HepG2 (cell line): ENCODE measurements around the gene ZNF554. TPM values are rescaled to one million over a fixed set of nuclear protein-coding genes. Genes with fewer than 3 reads are reported as not detected.

Source experiments
- EEA1 ChIP-seq: sonication (generic); formaldehyde crosslinking; IDR thresholded peaks from 2 replicates; pipeline ENCODE4 v1.5.1; 2020; ENCODE audit warnings: mild to moderate bottlenecking, missing genetic modification reagents, borderline replicate concordance
- HIC2 ChIP-seq: sonication (generic); formaldehyde crosslinking; IDR thresholded peaks from 2 replicates; pipeline ENCODE4 v1.9.0; 2022; ENCODE audit warnings: low read depth, missing genetic modification reagents
- HNF1A ChIP-seq, 2 experiments: sonication (generic) in 1 of 2; formaldehyde crosslinking in 1 of 2; IDR thresholded peaks; 2 replicates each; pipeline versions ENCODE4 v1.4.0 to v1.6.1; 2016 to 2020; ENCODE audit warnings: borderline replicate concordance in 1 of 2, low read depth in 1 of 2, mild to moderate bottlenecking in 1 of 2, missing genetic modification reagents in 1 of 2
- HOXA5 ChIP-seq: sonication (generic); formaldehyde crosslinking; IDR thresholded peaks from 2 replicates; pipeline ENCODE4 v1.4.0; 2020; ENCODE audit warnings: missing genetic modification reagents
- JDP2 ChIP-seq: sonication (generic); formaldehyde crosslinking; IDR thresholded peaks from 2 replicates; pipeline ENCODE4 v1.8.1; 2022; ENCODE audit warnings: missing genetic modification reagents, borderline replicate concordance
- LCORL ChIP-seq, 2 experiments: fragments of 450-650 bp in 1 of 2; sonication (generic) in 1 of 2; formaldehyde crosslinking in 1 of 2; IDR thresholded peaks; 2 replicates each; pipeline versions ENCODE4 v1.5.0 to v1.6.1; 2017 to 2020; ENCODE audit warnings: antibody characterized with exemption in 1 of 2, missing genetic modification reagents in 1 of 2
- PHF21A ChIP-seq: sonication (generic); formaldehyde crosslinking; IDR thresholded peaks from 2 replicates; pipeline ENCODE4 v1.5.0; 2020; ENCODE audit warnings: mild to moderate bottlenecking, missing genetic modification reagents
- POLR2A ChIP-seq, 2 experiments: IDR thresholded peaks; 2 replicates each; pipeline ENCODE4 v1.6.1; 2011; ENCODE audit warnings: low read depth in 2 of 2, low read length in 2 of 2, mild to moderate bottlenecking in 1 of 2, moderate library complexity in 1 of 2; ENCODE audit not compliant: insufficient read depth in 1 of 2
- PRPF4 ChIP-seq: fragments of 200-400 bp; formaldehyde crosslinking; IDR thresholded peaks from 2 replicates; pipeline ENCODE4 v1.6.1; 2016; ENCODE audit warnings: low read length, low read depth; ENCODE audit not compliant: poor library complexity, severe bottlenecking
- STAG1 ChIP-seq: sonication (generic); formaldehyde crosslinking; IDR thresholded peaks from 2 replicates; pipeline ENCODE4 v1.4.0; 2020; ENCODE audit warnings: missing genetic modification reagents
- TARDBP ChIP-seq: sonication (generic); formaldehyde crosslinking; IDR thresholded peaks from 2 replicates; pipeline ENCODE4 v1.8.0; 2022; ENCODE audit warnings: mild to moderate bottlenecking, missing genetic modification reagents
- THYN1 ChIP-seq: sonication (generic); formaldehyde crosslinking; IDR thresholded peaks from 2 replicates; pipeline ENCODE4 v1.8.1; 2023; ENCODE audit warnings: low read depth, mild to moderate bottlenecking, moderate library complexity, missing genetic modification reagents, borderline replicate concordance
- ZBTB26 ChIP-seq: IDR thresholded peaks from 2 replicates; pipeline ENCODE4 v1.6.1; 2016; ENCODE audit warnings: missing compliant biosample characterization, missing genetic modification reagents, borderline replicate concordance
- ZNF263 ChIP-seq: sonication (generic); formaldehyde crosslinking; IDR thresholded peaks from 2 replicates; pipeline ENCODE4 v1.4.0; 2020; ENCODE audit warnings: missing genetic modification reagents
- ZNF280B ChIP-seq: sonication (generic); formaldehyde crosslinking; IDR thresholded peaks from 2 replicates; pipeline ENCODE4 v1.5.0; 2020; ENCODE audit warnings: missing genetic modification reagents, mild to moderate bottlenecking, borderline replicate concordance
- ZNF639 ChIP-seq: conservative IDR thresholded peaks from 2 replicates; pipeline ENCODE4 v1.6.1; 2018; ENCODE audit warnings: missing genetic modification reagents
- ZSCAN31 ChIP-seq: sonication (generic); formaldehyde crosslinking; IDR thresholded peaks from 2 replicates; pipeline ENCODE4 v1.5.0; 2020; ENCODE audit warnings: low read depth, mild to moderate bottlenecking, missing genetic modification reagents
- polyA plus RNA-seq, 8 experiments: library from polyadenylated mRNA; depleted of rRNA in 3 of 8; stranded (reverse) in 7 of 8; unstranded in 1 of 8; fragments of >200 nt; fragmentation: Illumina TruSeq in 4 of 8; extraction: Trizol in 4 of 8; gene quantifications; 2 replicates each; pipeline versions ENCODE4 v1.2.1 to v1.2.3, GENCODE V29; 2011 to 2016; ENCODE audit warnings: low read depth in 4 of 8, missing spikeins in 1 of 8, mixed read lengths in 1 of 8; ENCODE audit not compliant: insufficient read depth in 1 of 8
- total RNA-seq, 5 experiments: library from RNA; depleted of rRNA; stranded (reverse); fragments of >200 nt; fragmentation: Illumina TruSeq; extraction: Trizol; gene quantifications; 2 replicates each; pipeline ENCODE4 v1.2.3, GENCODE V29; 2016; ENCODE audit warnings: low read depth in 1 of 5

The ZNF554 gene
- total and polyA plus RNA-seq, 2 of the 13 experiments (the other 11 are each of a cell fraction or from before 2014, with no cell fraction given), result 2.2 to 2.7 TPM

- peak; percentile 98 for TF ChIP-seq ZNF280B (CRISPR knock-in tag)
- no peak for TF ChIP-seq THYN1
- peak; percentile 92; the same call in 1 of the 2 replicates for TF ChIP-seq EEA1 (CRISPR knock-in tag)
- peak; percentile 67 for TF ChIP-seq TARDBP (CRISPR knock-in tag)
- TF ChIP-seq JDP2 (CRISPR knock-in tag), result peak; percentile 22; the same call in 1 of the 2 replicates
- TF ChIP-seq ZNF639 (CRISPR knock-in tag), result peak; percentile 81; the same call in 1 of the 2 replicates
- no peak for TF ChIP-seq PRPF4
- TF ChIP-seq ZSCAN31 (CRISPR knock-in tag), result peak; percentile 98
- peak; percentile 92 for TF ChIP-seq HOXA5 (CRISPR knock-in tag)
- peak; percentile 17; the same call in 1 of the 2 replicates for TF ChIP-seq HNF1A (IDR thresholded peaks at IDR 0.05; ENCODE audit: low read depth)
- peak; percentile 76 for TF ChIP-seq HNF1A (CRISPR knock-in tag; IDR thresholded peaks at IDR 0.05; ENCODE audit: borderline replicate concordance)
- no peak for TF ChIP-seq LCORL (IDR thresholded peaks at IDR 0.05)
- TF ChIP-seq LCORL (CRISPR knock-in tag; IDR thresholded peaks at IDR 0.05), result peak; percentile 72; the same call in 1 of the 2 replicates
- TF ChIP-seq STAG1 (CRISPR knock-in tag), result peak; percentile 39
- TF ChIP-seq HIC2, result no peak
- TF ChIP-seq ZBTB26 (CRISPR knock-in tag), result peak; percentile 95
- peak; percentile 75; the same call in 1 of the 2 replicates for TF ChIP-seq PHF21A (CRISPR knock-in tag)
- TF ChIP-seq POLR2A (IDR thresholded peaks at IDR 0.05; ENCODE audit: insufficient read depth in 1 of 2, low read depth in 2 of 2, low read length in 2 of 2), result peak; percentile 48 to 78; a peak in 3 of 4 replicates
- TF ChIP-seq ZNF263 (CRISPR knock-in tag), result peak; percentile 81
Measured at GRCh38 chr19:2782936-2783780, 36.5 kb upstream of the ZNF554 start, which contains the start of gene SGTA (continued).
